HAP-1 (cell line): ENCODE data around the gene PARP16.

Experiments
- DNase-seq, 2 experiments: peaks; one replicate each; pipeline ENCODE4 v3.0.0-alpha.2; 2016 to 2020; ENCODE audit warnings: low spot score in 2 of 2
- H3K27me3 ChIP-seq: fragments of 250-450 bp; sonication (Bioruptor Pico); 2 replicates; pipeline ENCODE4 v1.5.1; 2020; ENCODE audit warnings: low read depth, mild to moderate bottlenecking, moderate library complexity
- H3K36me3 ChIP-seq: fragments of 250-450 bp; sonication (Bioruptor Pico); replicated peaks from 2 replicates; pipeline ENCODE4 v1.5.1; 2020; ENCODE audit warnings: mild to moderate bottlenecking
- H3K4me1 ChIP-seq: fragments of 250-450 bp; sonication (Bioruptor Pico); 2 replicates; pipeline ENCODE4 v1.5.1; 2020; ENCODE audit warnings: mild to moderate bottlenecking
- H3K4me3 ChIP-seq: fragments of 250-450 bp; sonication (Bioruptor Pico); 2 replicates; pipeline ENCODE4 v1.5.1; 2020; ENCODE audit warnings: mild to moderate bottlenecking, moderate library complexity
- H3K9me3 ChIP-seq: fragments of 250-450 bp; sonication (Bioruptor Pico); 2 replicates; pipeline ENCODE4 v1.5.1; 2020; ENCODE audit warnings: mild to moderate bottlenecking, moderate library complexity
- in situ Hi-C: fragments of 300-500 bp; cut with MboI; formaldehyde crosslinking; loops from 3 replicates; pipeline ENCODE4 v1.14.3; 2020; ENCODE audit warnings: low sequenced_read_pairs, inconsistent platforms, mixed read lengths

Gene PARP16

GRCh38 chr15:65304381-65305149 lies 17.9 kb upstream of the PARP16 start, which contains the start of gene RNU5B-1:
RNU5B-1 (plus strand) TSS chr15:65304677.
- in situ Hi-C loops: no loop called here
- Histone ChIP-seq H3K9me3 (no peaks in the 10 kb centered on the region), H3K4me3 (peak within 1 kb of the TSS; percentile 8), H3K36me3 (no peaks in the 10 kb centered on the region), H3K4me1 (peaks cover 17% of the 10 kb centered on the region), H3K27me3 (no peaks in the 10 kb centered on the region)
- DNase-seq: peak; percentile 100

- DNase-seq: peak; percentile 84 to 86
Measured at GRCh38 chr15:65303687-65304380, 17.2 kb upstream of the PARP16 start.

GRCh38 chr15:65302061-65302460 lies 15.4 kb upstream of the PARP16 start:
- no peaks in the 10 kb centered on the region for H3K27me3 ChIP-seq
- no peak for DNase-seq
- H3K36me3 ChIP-seq: no peaks in the 10 kb centered on the region
- H3K9me3 ChIP-seq: no peaks in the 10 kb centered on the region
- H3K4me3 ChIP-seq: no peak overlapping the region
- in situ Hi-C loops: no loop called here
- H3K4me1 ChIP-seq: peaks cover 23% of the 10 kb centered on the region

More at GRCh38 chr15:65303687-65304380, 17.2 kb upstream of the PARP16 start:
- Histone ChIP-seq H3K9me3 (no peaks in the 10 kb centered on the region), H3K27me3 (no peaks in the 10 kb centered on the region), H3K4me3 (peak overlapping the region; percentile 8), H3K36me3 (no peaks in the 10 kb centered on the region), H3K4me1 (peaks cover 17% of the 10 kb centered on the region)
- in situ Hi-C loops: no loop called here

- Histone ChIP-seq H3K4me1 (peaks cover 22% of the 10 kb centered on the region), H3K4me3 (no peak overlapping the region), H3K9me3 (no peaks in the 10 kb centered on the region), H3K36me3 (no peaks in the 10 kb centered on the region), H3K27me3 (no peaks in the 10 kb centered on the region)
- DNase-seq: no peak
- in situ Hi-C loops: no loop called here
Measured at GRCh38 chr15:65300924-65301441, 14.3 kb upstream of the PARP16 start.

- in situ Hi-C loops: loop anchor here (5.0 kb wide), 1 partner anchor 266 kb away; no protein-coding TSS in a partner anchor
- Histone ChIP-seq H3K27me3 (no peaks in the 10 kb centered on the region), H3K4me1 (peaks cover 22% of the 10 kb centered on the region), H3K9me3 (no peaks in the 10 kb centered on the region), H3K4me3 (no peak overlapping the region), H3K36me3 (no peaks in the 10 kb centered on the region)
- no peak for DNase-seq
Measured at GRCh38 chr15:65298731-65299130, 12.0 kb upstream of the PARP16 start.

GRCh38 chr15:65292938-65293518 lies 6.3 kb upstream of the PARP16 start:
- DNase-seq: peak in 1 of 2 experiments; percentile 2
- Histone ChIP-seq H3K27me3 (no peaks in the 10 kb centered on the region), H3K4me1 (peaks cover 16% of the 10 kb centered on the region), H3K4me3 (no peak overlapping the region), H3K9me3 (no peaks in the 10 kb centered on the region), H3K36me3 (no peaks in the 10 kb centered on the region)
- in situ Hi-C loops: no loop called here

GRCh38 chr15:65290228-65290627 lies 3.5 kb upstream of the PARP16 start:
- in situ Hi-C loops: no loop called here

GRCh38 chr15:65289261-65289854 lies 2.7 kb upstream of the PARP16 start:
- H3K27me3 ChIP-seq: no peaks in the 10 kb centered on the region
- no peaks in the 10 kb centered on the region for H3K36me3 ChIP-seq
- H3K4me3 ChIP-seq: no peak overlapping the region
- peak in 1 of 2 experiments; percentile 2 for DNase-seq
- no peaks in the 10 kb centered on the region for H3K9me3 ChIP-seq
- peaks cover 20% of the 10 kb centered on the region for H3K4me1 ChIP-seq
- in situ Hi-C loops: no loop called here

More at GRCh38 chr15:65290228-65290627, 3.5 kb upstream of the PARP16 start:
- Histone ChIP-seq H3K27me3 (no peaks in the 10 kb centered on the region), H3K36me3 (no peaks in the 10 kb centered on the region), H3K9me3 (no peaks in the 10 kb centered on the region), H3K4me3 (no peak overlapping the region), H3K4me1 (peaks cover 18% of the 10 kb centered on the region)
- DNase-seq: peak in 1 of 2 experiments; percentile 2

GRCh38 chr15:65287520-65287855 lies 805 bp upstream of the PARP16 start:
- DNase-seq: no peak
- Histone ChIP-seq H3K36me3 (no peaks in the 10 kb centered on the region), H3K9me3 (no peaks in the 10 kb centered on the region), H3K4me1 (peaks cover 20% of the 10 kb centered on the region), H3K4me3 (no peak overlapping the region), H3K27me3 (no peaks in the 10 kb centered on the region)
- in situ Hi-C loops: no loop called here

- peak in 1 of 2 experiments; percentile 50 for DNase-seq
- Histone ChIP-seq H3K36me3 (no peaks in the 10 kb centered on the region), H3K4me1 (peaks cover 20% of the 10 kb centered on the region), H3K27me3 (no peaks in the 10 kb centered on the region), H3K4me3 (peak overlapping the region; percentile 44), H3K9me3 (no peaks in the 10 kb centered on the region)
- in situ Hi-C loops: no loop called here
Measured at GRCh38 chr15:65286069-65286703, 497 bp downstream of the PARP16 start.

GRCh38 chr15:65285291-65286068 lies 1.2 kb downstream of the PARP16 start:
- in situ Hi-C loops: no loop called here
- DNase-seq: no peak
- H3K36me3 ChIP-seq: no peaks in the 10 kb centered on the region
- no peaks in the 10 kb centered on the region for H3K27me3 ChIP-seq
- H3K4me1 ChIP-seq: peaks cover 20% of the 10 kb centered on the region
- H3K9me3 ChIP-seq: no peaks in the 10 kb centered on the region
- peak overlapping the region; percentile 44 for H3K4me3 ChIP-seq

GRCh38 chr15:65278480-65278879 lies 8.2 kb downstream of the PARP16 start:
- DNase-seq: no peak
- Histone ChIP-seq H3K4me1 (no peaks in the 10 kb centered on the region), H3K4me3 (no peak overlapping the region), H3K36me3 (peaks cover 11% of the 10 kb centered on the region; the same call in 1 of the 2 replicates), H3K27me3 (no peaks in the 10 kb centered on the region), H3K9me3 (no peaks in the 10 kb centered on the region)
- in situ Hi-C loops: loop anchor here (5.0 kb wide), 1 partner anchor 81 kb away; no protein-coding TSS in a partner anchor
